ENCODE data around the gene ERVH48-1.
"Not testable (repeated sequence)": the region's sequence is repeated elsewhere in the genome, so short reads cannot be mapped to it uniquely, and the experiment has no call there.

The ERVH48-1 gene

DNA sequence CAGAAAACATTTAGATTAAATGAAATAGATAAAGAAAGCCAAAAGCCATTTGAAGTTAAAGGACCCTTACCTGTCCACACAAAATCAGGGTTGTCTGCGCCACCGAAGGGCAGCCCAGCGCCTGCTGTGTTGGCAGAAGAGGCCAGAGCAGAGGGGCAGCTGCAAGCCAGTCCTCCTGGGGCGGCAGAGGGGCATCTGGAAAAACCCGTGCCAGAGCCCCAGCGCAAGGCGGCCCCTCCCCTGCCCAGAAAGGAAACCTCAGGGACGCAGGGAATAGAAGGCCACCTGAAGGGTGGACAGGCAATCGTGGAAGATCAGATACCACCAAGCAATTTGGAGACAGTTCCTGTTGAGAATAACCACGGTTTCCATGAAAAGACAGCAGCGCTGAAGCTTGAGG, 21.6 kb downstream of the ERVH48-1 start:
- no peak for DNase-seq

DNA sequence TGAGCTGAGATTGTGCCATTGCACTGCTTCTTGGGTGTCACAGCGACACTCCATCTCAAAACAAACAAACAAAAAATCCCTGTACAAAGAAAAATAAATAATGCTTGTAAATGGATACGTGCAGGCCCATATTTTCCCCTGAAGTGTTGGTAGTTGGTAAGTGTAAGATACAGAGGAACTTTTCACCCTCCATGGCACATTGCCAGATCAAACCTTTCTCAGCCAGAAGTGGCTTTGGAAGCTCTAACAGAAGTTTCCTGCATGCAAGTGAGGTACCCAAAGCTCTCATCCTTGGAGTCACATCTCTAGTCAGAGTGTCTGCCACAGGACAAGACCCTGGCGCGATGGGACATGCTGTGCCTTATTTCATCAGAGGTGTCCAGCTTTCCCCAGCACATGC, 25.0 kb downstream of the ERVH48-1 start:
- DNase-seq = no peak

DNA sequence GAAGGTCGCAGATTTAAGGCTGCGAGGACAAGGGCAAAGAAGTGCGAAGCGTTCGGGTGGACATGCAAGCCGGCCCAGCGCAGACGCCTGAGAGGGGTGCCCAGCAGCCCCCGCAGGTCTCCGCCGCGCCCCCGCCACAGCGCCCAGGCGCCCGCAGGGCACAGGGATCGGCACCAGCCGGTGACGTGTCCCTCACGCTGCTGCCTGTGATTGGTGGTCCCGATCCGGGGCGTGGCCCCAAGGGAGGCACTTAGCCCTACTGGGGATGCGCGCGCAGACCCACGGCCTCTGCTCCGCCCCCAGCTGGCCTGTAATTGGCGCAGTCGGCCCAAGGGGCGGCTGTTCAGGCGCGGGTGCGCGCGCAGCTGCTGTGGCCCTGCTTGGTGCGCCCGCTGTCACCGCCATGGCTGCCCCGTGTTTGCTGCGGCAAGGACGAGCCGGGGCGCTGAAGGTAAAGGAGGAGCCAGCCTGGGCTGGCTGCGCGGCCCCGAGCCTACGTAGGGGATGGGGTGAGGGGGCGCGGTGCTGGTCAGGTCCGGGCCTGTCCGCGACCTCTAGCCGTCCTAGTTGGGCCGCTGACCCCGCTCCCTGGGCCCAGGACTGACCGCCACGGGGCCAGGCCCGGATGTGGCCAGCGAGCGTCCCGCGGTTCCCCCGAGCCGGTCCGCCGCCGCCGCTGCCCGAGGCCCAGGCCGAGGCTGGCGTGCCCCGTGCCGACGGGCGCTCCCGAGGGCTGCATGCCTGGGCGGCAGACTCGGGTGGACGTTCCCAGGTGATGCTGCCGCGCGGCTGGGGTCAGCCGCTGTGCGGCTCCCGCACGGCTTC, 32.3 kb downstream of the ERVH48-1 start, which contains the start of gene NDUFV3:
Gene NDUFV3 (plus strand): TSS at position 379 of the 825 bp plus-strand sequence. CDS start 25 bp downstream, at position 404.
- DNase-seq = peak; percentile 97

DNA sequence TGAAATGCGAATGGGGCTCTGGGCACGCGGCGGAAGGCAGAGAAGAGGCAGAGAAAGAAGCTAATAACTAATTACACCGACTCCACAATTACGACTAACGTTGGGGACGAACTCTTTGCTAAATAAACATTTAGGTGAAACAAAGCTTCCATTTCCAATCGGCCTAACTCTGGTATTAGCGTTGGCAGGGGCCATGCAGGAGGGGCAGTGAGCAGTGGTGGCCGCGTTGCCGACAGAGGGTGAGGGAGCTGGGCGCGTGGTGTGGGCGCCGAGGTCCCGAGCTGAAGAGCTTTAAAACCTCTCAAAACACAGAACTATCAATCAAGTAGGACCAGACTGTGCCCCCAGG, 32.9 kb downstream of the ERVH48-1 start:
- no peak for DNase-seq

DNA sequence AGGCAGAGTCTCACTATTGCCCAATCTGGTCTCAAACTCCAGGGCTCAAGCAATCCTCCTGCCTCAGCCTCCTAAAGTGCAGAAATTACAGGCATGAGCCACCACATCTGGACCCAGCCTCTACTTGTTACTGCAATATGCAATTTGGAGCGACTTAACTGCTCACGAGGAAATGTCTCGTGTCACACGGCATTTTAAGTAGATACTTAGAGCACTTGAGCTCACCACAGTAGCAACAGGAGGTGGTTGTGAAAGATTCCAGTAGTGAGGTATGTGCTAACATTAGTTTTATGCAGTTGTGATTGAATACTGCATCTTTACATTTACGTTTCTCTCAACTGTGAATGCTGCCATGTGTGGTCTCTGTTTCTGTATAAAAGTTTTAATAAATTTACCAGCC, 38.1 kb downstream of the ERVH48-1 start:
- DNase-seq = no peak

DNA sequence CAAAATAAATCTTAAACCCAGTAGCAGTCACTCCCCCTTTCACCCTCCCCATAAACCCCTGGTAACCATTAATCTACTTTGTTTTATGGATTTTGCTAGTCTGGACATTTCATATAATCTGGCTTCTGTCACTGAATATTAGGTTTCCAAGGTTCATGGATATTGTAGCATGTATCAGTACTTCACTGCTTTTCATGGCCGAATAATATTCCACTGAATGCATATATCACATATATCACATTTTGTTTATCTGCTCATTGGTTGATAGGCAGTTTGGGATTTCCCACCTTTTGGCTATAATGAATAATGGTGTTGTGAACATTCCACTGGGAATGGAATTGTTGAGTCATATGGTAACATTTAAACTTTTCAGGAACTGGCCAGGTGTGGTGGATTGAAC, 41.5 kb downstream of the ERVH48-1 start:
- DNase-seq = no peak

DNA sequence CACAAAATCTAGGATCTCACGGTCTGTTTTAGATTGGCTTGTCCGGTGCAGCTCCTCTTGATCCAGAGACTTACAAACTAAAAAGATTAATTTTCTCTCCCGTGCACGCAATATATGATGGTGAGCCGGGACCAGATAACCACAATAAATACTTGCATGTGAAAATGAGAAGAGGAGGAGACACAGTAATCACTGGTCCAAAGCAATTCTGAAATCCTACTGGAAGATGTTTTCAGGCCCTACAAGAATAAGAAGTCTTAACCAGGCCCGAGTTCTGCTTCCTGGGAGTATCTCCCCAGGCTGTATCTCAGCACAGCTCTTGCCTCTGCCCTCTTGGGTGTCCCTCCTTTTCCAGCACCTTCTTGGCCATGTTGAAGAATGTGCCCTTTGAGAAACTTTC, 45.1 kb downstream of the ERVH48-1 start:
- no peak for DNase-seq

DNA sequence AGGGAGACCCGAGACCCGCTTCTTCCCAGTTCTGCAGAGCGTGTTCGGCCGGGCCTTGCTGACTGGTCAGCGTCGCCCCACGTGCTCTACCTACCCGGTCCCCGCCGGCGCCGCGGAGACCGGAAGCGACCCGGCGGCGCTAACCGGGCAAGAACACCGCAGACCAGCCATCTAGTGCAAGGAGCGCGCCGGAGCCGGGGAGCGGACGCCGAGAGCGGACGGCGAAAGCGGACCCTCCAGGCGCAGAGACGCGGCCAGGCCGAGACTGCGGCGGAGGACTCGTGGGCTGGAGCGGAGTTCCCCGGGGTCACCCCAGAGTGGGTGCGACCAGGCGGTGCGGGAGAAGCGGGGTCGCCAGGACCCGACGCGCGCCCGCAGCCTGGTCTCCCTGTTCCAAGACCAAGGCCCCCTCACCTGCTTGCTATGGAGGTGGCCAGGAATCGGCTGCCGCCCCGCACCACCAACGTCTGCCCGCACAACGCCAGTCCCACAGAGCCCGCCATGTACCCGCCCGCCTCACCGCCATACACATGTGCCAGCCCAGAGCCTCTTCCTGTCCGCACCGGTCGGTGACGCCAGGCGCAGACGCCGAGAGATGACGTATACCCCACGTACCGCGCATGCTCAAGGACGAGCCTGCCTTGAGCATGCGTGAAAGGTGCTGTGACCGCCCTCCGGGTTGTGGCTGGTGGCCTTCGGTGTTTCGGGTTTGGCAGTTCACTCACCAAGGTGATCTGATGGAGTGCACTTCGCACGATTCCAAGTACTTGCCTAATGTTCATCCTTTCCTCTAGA, 46.2 kb downstream of the ERVH48-1 start, which contains the start of gene WDR4:
Gene WDR4 (minus strand): TSS at position 547 of the 795 bp plus-strand sequence. CDS start 44 bp downstream, at position 503.
- peak; percentile 92 for DNase-seq

DNA sequence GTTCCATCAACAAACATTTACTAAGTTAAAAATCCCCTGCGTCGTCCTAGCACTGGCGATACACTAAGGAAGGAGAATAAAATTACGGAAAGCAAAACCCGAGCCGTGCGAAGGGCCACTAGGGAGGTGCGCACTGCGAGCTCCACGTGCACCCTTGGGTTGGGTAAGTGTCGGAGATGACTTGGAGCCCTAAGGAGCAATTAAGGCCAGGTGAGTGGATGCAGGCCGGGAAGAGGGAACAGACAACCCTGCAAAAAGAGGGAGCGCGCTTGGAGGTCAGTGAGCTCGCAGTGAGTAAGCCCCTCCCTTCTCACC, 46.8 kb downstream of the ERVH48-1 start:
- no peak for DNase-seq

DNA sequence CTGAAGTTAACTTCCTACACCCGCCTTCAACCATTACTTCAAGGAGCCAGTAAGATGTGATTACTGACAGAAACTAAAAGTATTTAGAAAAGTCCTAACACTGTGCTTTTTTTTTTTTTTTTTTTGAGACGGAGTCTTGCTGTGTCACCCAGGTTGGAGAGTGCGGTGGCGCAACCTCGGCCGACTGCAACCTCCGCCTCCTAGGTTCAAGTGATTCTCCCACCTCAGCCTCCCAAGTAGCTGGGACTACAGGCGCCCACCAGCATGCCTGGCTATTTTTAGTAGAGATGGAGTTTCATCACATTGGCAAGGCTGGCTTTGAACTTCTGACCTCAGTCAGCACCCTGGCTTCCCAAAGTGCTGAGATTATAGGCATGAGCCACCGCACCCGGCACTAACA, 49.6 kb downstream of the ERVH48-1 start:
- DNase-seq = not testable (repeated sequence)

DNA sequence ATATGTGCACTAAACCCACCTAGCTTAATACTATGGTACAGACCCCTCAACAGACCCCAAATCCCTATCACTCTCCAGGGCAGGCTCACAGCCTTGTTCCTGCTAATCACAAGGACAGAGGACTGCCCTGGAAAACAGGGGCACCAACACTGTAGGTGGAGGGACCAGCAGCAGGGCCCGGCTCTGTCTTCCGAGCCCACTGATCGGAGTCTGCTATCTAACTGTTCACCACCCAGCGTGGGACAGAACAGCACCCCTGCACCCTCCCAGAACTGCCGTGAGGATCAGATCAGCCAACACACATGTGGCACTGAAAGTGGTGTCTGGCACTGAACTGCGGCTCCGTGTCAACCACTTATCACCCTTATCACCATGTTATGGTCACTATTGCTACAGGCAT, 52.3 kb downstream of the ERVH48-1 start:
- DNase-seq = no peak

DNA sequence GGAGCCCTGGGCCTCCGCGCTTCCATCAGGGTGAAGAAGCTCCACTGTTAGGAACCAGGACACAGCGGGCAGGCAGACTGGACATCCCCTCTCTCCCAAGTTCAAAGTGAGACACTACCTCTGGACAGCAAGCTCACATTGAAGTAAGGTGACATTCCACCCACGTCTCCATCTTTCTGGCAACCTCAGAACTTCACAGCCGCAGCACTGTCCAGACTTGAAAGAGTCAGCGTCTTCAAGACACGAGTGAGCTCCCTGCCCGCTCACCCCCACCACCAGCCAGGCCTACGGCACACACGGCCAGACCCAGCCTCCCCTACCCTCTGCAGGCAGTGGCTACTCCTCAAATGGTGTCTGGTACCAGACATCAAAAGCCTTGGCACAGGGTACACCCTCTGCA, 57.2 kb downstream of the ERVH48-1 start:
- no peak for DNase-seq

Measured in NCI-H2171 (cell line).